Loucy (cell line): ENCODE data around the gene HOXB9.

Experiments used
- H2AFZ ChIP-seq: fragments of 200-600 bp; sonication (generic); 2 replicates; pipeline ENCODE4 v1.6.0; 2016; ENCODE audit warnings: antibody characterized with exemption, mild to moderate bottlenecking, low read length, moderate library complexity
- H3F3A ChIP-seq: fragments of 200-600 bp; 2 replicates; pipeline ENCODE4 v1.6.0; 2016; ENCODE audit warnings: antibody characterized with exemption, low read depth, mild to moderate bottlenecking
- H3K27me3 ChIP-seq: fragments of 200-600 bp; sonication (generic); 2 replicates; pipeline ENCODE4 v1.6.1; 2014; ENCODE audit warnings: low read length, mild to moderate bottlenecking; ENCODE audit not compliant: insufficient read depth, poor library complexity, severe bottlenecking
- H3K36me3 ChIP-seq: fragments of 200-600 bp; sonication (generic); 2 replicates; pipeline ENCODE4 v1.6.1; 2016; ENCODE audit warnings: low read length; ENCODE audit not compliant: insufficient read depth
- H3K4me1 ChIP-seq: fragments of 200-600 bp; sonication (generic); 2 replicates; pipeline ENCODE4 v1.5.1; 2014; ENCODE audit warnings: low read length, mild to moderate bottlenecking; ENCODE audit not compliant: insufficient read depth, poor library complexity, severe bottlenecking
- H3K4me2 ChIP-seq: fragments of 200-600 bp; sonication (generic); 2 replicates; pipeline ENCODE4 v1.6.0; 2014; ENCODE audit warnings: antibody characterized with exemption, low read length, low read depth, mild to moderate bottlenecking; ENCODE audit not compliant: poor library complexity, severe bottlenecking
- H3K4me3 ChIP-seq: fragments of 200-600 bp; sonication (generic); 2 replicates; pipeline ENCODE4 v1.5.1; 2014; ENCODE audit warnings: low read length, mild to moderate bottlenecking, mixed read lengths; ENCODE audit not compliant: poor library complexity, severe bottlenecking
- H3K79me2 ChIP-seq: fragments of 200-600 bp; sonication (generic); 2 replicates; pipeline ENCODE4 v1.6.1; 2014; ENCODE audit warnings: low read length; ENCODE audit not compliant: insufficient read depth
- H3K9ac ChIP-seq: fragments of 200-600 bp; sonication (generic); 2 replicates; pipeline ENCODE4 v1.6.0; 2014; ENCODE audit warnings: mild to moderate bottlenecking, low read depth, low read length, moderate library complexity; ENCODE audit not compliant: poor library complexity, severe bottlenecking
- H3K9me2 ChIP-seq: fragments of 200-600 bp; sonication (generic); replicated peaks from 2 replicates; pipeline ENCODE4 v1.6.1; 2016; ENCODE audit warnings: low read depth, low read length, mixed read lengths
- H3K9me3 ChIP-seq: fragments of 200-600 bp; sonication (generic); 2 replicates; pipeline ENCODE4 v1.6.1; 2014; ENCODE audit warnings: mild to moderate bottlenecking, antibody characterized with exemption, low read length, low read depth; ENCODE audit not compliant: insufficient read depth
- H4K20me1 ChIP-seq: fragments of 200-600 bp; sonication (generic); 2 replicates; pipeline ENCODE4 v1.6.0; 2014; ENCODE audit warnings: antibody characterized with exemption, low read length, mild to moderate bottlenecking; ENCODE audit not compliant: insufficient read depth, poor library complexity, severe bottlenecking
- CTCF ChIP-seq: fragments of 200-600 bp; sonication (generic); conservative IDR thresholded peaks from 2 replicates; pipeline ENCODE4 v1.5.1; 2014; ENCODE audit warnings: mild to moderate bottlenecking, antibody characterized with exemption, low read length
- EZH2phosphoT487 ChIP-seq: fragments of 200-600 bp; IDR thresholded peaks from 2 replicates; pipeline ENCODE4 v1.6.1; 2018; ENCODE audit warnings: antibody characterized with exemption, mild to moderate bottlenecking, moderate library complexity, borderline replicate concordance

Gene HOXB9

DNA sequence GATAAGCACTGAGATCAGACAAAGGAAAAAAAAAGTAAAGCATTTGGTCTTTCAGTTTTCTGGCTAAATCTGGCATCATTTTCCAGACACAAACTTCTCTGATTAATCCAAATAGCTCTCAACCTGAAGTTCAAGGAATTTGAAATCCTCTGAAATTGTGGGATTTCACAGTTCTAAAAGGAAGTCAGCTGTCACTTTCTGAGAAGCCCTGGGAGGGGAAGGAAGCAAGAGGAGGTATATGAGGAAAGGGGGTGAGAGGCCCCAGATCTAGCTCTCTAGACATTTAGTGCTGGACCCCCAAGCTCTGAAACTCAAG, 17.5 kb upstream of the HOXB9 start:
- Histone ChIP-seq H3K9me3 (no peaks in the 10 kb centered on the region), H3F3A (no peaks in the 10 kb centered on the region), H3K36me3 (no peaks in the 10 kb centered on the region), H3K4me2 (peak overlapping the region; percentile 95), H4K20me1 (peaks cover 39% of the 10 kb centered on the region), H3K4me1 (peaks cover 70% of the 10 kb centered on the region), H3K9ac (peak overlapping the region; percentile 98), H3K4me3 (peak overlapping the region; percentile 89), H3K27me3 (peaks cover 32% of the 10 kb centered on the region), H2AFZ (no peak overlapping the region), H3K9me2 (no peaks in the 10 kb centered on the region), H3K79me2 (peaks cover 100% of the 10 kb centered on the region)
- TF ChIP-seq EZH2phosphoT487 (no peak), CTCF (no peak)

- H3K9me3 ChIP-seq, result no peaks in the 10 kb centered on the region
- peaks cover 32% of the 10 kb centered on the region for H3K27me3 ChIP-seq
- no peaks in the 10 kb centered on the region for H3F3A ChIP-seq
- H3K4me1 ChIP-seq, result peaks cover 72% of the 10 kb centered on the region
- no peaks in the 10 kb centered on the region for H3K36me3 ChIP-seq
- H3K4me3 ChIP-seq, result peak overlapping the region; percentile 89
- peaks cover 44% of the 10 kb centered on the region for H4K20me1 ChIP-seq
- no peak for TF ChIP-seq EZH2phosphoT487
- TF ChIP-seq CTCF, result no peak
- peak overlapping the region; percentile 98 for H3K9ac ChIP-seq
- H2AFZ ChIP-seq, result no peak overlapping the region
- peaks cover 100% of the 10 kb centered on the region for H3K79me2 ChIP-seq
- H3K9me2 ChIP-seq, result no peaks in the 10 kb centered on the region
- peak overlapping the region; percentile 95 for H3K4me2 ChIP-seq
These were observed 16.9 kb upstream of the HOXB9 start for GRCh38 chr17:48642843-48643696.

- Histone ChIP-seq H3K27me3 (peaks cover 32% of the 10 kb centered on the region), H3K9me2 (no peaks in the 10 kb centered on the region), H3K4me1 (peaks cover 73% of the 10 kb centered on the region), H2AFZ (no peak overlapping the region; the same call in 1 of the 2 replicates), H3K9ac (peak overlapping the region; percentile 98), H3K4me3 (peak overlapping the region; percentile 89), H3F3A (no peaks in the 10 kb centered on the region), H4K20me1 (peaks cover 49% of the 10 kb centered on the region), H3K4me2 (peak overlapping the region; percentile 95), H3K79me2 (peaks cover 100% of the 10 kb centered on the region), H3K36me3 (no peaks in the 10 kb centered on the region), H3K9me3 (no peaks in the 10 kb centered on the region)
- TF ChIP-seq EZH2phosphoT487 (no peak), CTCF (0 out of 2 replicates have a peak, but pooled peaks have one; percentile 12)
These were observed 16.1 kb upstream of the HOXB9 start for GRCh38 chr17:48642059-48642842.
